Uterus (tissue), 2 donors: ENCODE data around the gene SEC61A1.

Experiments used
- POLR2A ChIP-seq, 2 donors: fragments of 450-650 bp; IDR thresholded peaks; one replicate each; pipeline ENCODE4 v1.6.1; 2016; ENCODE audit warnings: antibody characterized with exemption in 2 of 2, mild to moderate bottlenecking in 1 of 2, moderate library complexity in 1 of 2
- TF ChIP-seq, protein P1 (sequence below), 4 experiments: fragments of 200-600 bp in 2 of 4; fragments of 450-650 bp in 2 of 4; sonication (generic) in 2 of 4; IDR thresholded peaks; one replicate each; pipeline ENCODE4 v1.5.1; 2016 to 2019; ENCODE audit warnings: antibody characterized with exemption in 4 of 4, mild to moderate bottlenecking in 2 of 4, moderate library complexity in 1 of 4

DNA sequence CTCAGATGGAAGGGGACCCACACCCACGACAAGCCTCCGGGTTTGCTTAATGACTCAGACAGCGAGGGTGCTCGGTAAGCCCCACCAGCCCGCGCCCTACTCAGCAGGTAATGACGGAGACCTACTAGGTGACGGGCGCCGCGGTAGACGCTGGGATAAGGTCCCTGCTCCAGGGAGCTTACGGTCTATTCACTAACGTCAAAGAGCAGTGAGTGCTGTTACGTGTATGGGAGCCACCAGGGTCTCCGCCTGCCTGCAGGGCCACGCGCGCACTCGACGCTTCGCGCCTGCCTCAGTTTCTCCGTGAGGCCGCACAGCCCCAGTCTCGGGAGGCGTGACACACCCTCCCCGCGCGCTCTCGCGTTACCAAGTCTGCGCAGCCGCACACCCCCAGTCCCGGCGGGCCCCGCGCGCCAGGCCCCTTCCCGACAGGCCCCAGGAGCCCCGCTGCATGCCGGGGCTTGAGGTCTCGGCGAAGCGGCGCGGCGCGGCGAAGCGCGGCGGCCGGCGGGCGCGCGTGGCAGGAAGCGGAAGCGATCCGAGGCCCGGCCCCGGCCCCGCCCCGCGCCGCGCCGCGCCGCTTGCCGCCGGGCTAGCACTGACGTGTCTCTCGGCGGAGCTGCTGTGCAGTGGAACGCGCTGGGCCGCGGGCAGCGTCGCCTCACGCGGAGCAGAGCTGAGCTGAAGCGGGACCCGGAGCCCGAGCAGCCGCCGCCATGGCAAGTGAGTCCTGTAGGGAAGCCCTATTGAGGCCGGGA is at the start of gene SEC61A1:
- peak; percentile 55 to 82 for TF ChIP-seq POLR2A (IDR thresholded peaks at IDR 0.05)
- TF ChIP-seq, protein P1, sequence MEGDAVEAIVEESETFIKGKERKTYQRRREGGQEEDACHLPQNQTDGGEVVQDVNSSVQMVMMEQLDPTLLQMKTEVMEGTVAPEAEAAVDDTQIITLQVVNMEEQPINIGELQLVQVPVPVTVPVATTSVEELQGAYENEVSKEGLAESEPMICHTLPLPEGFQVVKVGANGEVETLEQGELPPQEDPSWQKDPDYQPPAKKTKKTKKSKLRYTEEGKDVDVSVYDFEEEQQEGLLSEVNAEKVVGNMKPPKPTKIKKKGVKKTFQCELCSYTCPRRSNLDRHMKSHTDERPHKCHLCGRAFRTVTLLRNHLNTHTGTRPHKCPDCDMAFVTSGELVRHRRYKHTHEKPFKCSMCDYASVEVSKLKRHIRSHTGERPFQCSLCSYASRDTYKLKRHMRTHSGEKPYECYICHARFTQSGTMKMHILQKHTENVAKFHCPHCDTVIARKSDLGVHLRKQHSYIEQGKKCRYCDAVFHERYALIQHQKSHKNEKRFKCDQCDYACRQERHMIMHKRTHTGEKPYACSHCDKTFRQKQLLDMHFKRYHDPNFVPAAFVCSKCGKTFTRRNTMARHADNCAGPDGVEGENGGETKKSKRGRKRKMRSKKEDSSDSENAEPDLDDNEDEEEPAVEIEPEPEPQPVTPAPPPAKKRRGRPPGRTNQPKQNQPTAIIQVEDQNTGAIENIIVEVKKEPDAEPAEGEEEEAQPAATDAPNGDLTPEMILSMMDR (IDR thresholded peaks at IDR 0.05) = peak in 1 of 4 experiments; percentile 39
